Uterus (tissue), 4 donors: ENCODE results near the gene HLCS. TPM values are rescaled to one million over a fixed set of nuclear protein-coding genes. Genes with fewer than 3 reads are reported as not detected.

Source experiments
- DNase-seq, 2 donors: peaks; one replicate each; pipeline ENCODE4 v3.0.0-alpha.2; 2019 to 2020
- H3K27ac ChIP-seq, 2 donors: fragments of 200-600 bp; sonication (generic); 1 replicate in 1 of 2; 2 replicates in 1 of 2; pipeline ENCODE4 v1.5.1; 2016 to 2018
- H3K27me3 ChIP-seq, 2 donors: fragments of 200-600 bp; sonication (generic); one replicate each; pipeline ENCODE4 v1.5.1; 2018 to 2019; ENCODE audit warnings: control low read depth in 1 of 2
- H3K36me3 ChIP-seq, 2 donors: fragments of 200-600 bp; sonication (generic); one replicate each; pipeline ENCODE4 v1.5.1; 2019; ENCODE audit warnings: control low read depth in 1 of 2
- H3K4me1 ChIP-seq, 2 donors: fragments of 200-600 bp; sonication (generic); one replicate each; pipeline ENCODE4 v1.5.1; 2018 to 2019; ENCODE audit warnings: control low read depth in 1 of 2
- H3K4me3 ChIP-seq, 2 donors: fragments of 200-600 bp; sonication (generic); 1 replicate in 1 of 2; 2 replicates in 1 of 2; pipeline ENCODE4 v1.5.1; 2018 to 2019; ENCODE audit warnings: mild to moderate bottlenecking in 1 of 2
- H3K9me3 ChIP-seq, 2 donors: fragments of 200-600 bp; sonication (generic); one replicate each; pipeline ENCODE4 v1.5.1; 2019; ENCODE audit warnings: control low read depth in 1 of 2
- POLR2A ChIP-seq, 2 donors: fragments of 450-650 bp; IDR thresholded peaks; one replicate each; pipeline ENCODE4 v1.6.1; 2016; ENCODE audit warnings: antibody characterized with exemption in 2 of 2, mild to moderate bottlenecking in 1 of 2, moderate library complexity in 1 of 2
- intact Hi-C: fragments of 100-400 bp; cut with DNase I; formaldehyde crosslinking; loops from one replicate; pipeline ENCODE4 v1.15.1; 2023; ENCODE audit warnings: low total_unique reads
- total RNA-seq, 4 donors: library from RNA; depleted of rRNA in 3 of 4; stranded (reverse); fragments of >200 nt in 3 of 4; gene quantifications; one replicate each; pipeline versions ENCODE4 v1.1.0 to v1.2.4, GENCODE V29; 2014 to 2023
- TF ChIP-seq, protein P1 (sequence below), 4 experiments: fragments of 200-600 bp in 2 of 4; fragments of 450-650 bp in 2 of 4; sonication (generic) in 2 of 4; IDR thresholded peaks; one replicate each; pipeline ENCODE4 v1.5.1; 2016 to 2019; ENCODE audit warnings: antibody characterized with exemption in 4 of 4, mild to moderate bottlenecking in 2 of 4, moderate library complexity in 1 of 4
- donor health status: DM: yes; HTN: yes; CAD: no.

Gene HLCS
- total RNA-seq, 4 donors from 2014 or later, result 3.8 to 31.4 (median 15.4) TPM

DNA sequence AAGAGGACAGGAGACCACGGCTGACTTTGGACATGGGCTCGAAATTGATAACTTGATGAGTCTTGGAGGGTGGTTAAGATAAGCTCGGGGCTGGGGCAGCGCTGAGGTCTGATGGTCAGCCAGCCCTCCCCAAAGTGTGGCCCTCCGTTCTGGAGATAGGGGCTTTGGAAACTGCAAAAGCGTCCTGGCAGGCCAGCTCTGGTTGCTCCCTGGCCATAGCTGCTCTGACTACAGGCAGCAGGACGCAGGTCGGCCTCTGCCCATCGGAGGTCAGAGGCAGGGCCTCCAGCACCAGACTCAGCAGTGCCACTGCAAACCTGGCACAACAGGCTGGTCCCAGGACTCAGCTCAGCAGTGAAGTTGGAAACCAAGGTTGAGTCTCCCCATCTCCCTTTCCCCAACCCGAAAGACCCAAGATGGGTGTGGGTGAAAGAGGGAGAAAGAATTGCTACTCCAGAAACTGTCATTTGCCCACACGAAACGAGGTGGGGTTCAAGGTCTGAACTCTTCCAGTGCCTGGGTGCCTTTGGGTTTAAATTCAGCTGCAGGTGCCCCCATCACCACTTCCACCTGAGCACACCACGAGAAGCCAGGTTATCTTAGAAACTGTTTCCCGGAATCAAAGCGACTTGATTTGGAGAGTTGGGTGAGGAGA lies 262.7 kb downstream of the HLCS start:
- Histone ChIP-seq H3K4me3 (no peak overlapping the region), H3K27ac (no peak overlapping the region), H3K27me3 (peaks cover 44 to 84% of the 10 kb centered on the region in 2 donors), H3K4me1 (peaks cover 0 to 37% of the 10 kb centered on the region in 2 donors), H3K9me3 (no peaks in the 10 kb centered on the region), H3K36me3 (no peaks in the 10 kb centered on the region)
- intact Hi-C loops, result no loop called here
- TF ChIP-seq, protein P1, sequence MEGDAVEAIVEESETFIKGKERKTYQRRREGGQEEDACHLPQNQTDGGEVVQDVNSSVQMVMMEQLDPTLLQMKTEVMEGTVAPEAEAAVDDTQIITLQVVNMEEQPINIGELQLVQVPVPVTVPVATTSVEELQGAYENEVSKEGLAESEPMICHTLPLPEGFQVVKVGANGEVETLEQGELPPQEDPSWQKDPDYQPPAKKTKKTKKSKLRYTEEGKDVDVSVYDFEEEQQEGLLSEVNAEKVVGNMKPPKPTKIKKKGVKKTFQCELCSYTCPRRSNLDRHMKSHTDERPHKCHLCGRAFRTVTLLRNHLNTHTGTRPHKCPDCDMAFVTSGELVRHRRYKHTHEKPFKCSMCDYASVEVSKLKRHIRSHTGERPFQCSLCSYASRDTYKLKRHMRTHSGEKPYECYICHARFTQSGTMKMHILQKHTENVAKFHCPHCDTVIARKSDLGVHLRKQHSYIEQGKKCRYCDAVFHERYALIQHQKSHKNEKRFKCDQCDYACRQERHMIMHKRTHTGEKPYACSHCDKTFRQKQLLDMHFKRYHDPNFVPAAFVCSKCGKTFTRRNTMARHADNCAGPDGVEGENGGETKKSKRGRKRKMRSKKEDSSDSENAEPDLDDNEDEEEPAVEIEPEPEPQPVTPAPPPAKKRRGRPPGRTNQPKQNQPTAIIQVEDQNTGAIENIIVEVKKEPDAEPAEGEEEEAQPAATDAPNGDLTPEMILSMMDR (IDR thresholded peaks at IDR 0.05), result no peak
- no peak for TF ChIP-seq POLR2A (IDR thresholded peaks at IDR 0.05)
- no peak for DNase-seq

DNA sequence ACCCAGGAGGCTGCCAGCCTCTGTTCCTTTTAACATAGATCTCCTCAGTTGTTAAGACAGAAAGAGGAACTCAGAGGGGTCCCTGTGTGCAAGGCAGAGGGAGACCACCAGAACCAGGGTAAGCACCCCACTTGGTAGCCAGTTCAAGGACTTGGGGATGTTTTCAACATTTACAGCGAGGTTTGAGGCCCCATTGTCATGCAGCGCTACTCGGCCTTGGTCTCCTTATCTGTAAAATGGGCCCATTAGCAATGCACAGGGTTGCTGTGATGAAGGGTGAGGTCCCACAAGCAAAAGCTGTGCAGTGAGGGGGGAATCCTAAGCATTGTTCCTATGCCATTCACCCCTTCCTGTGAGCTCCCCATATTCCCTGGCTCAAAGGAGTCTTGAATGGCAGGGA lies 263.3 kb downstream of the HLCS start:
- H3K36me3 ChIP-seq, result no peaks in the 10 kb centered on the region
- H3K27ac ChIP-seq, result no peak overlapping the region
- peaks cover 40 to 84% of the 10 kb centered on the region in 2 donors for H3K27me3 ChIP-seq
- DNase-seq, result no peak
- peaks cover 0 to 37% of the 10 kb centered on the region in 2 donors for H3K4me1 ChIP-seq
- intact Hi-C loops, result no loop called here
- no peak for TF ChIP-seq POLR2A (IDR thresholded peaks at IDR 0.05)
- TF ChIP-seq, protein P1 (IDR thresholded peaks at IDR 0.05), result no peak
- H3K9me3 ChIP-seq, result no peaks in the 10 kb centered on the region
- H3K4me3 ChIP-seq, result no peak overlapping the region

DNA sequence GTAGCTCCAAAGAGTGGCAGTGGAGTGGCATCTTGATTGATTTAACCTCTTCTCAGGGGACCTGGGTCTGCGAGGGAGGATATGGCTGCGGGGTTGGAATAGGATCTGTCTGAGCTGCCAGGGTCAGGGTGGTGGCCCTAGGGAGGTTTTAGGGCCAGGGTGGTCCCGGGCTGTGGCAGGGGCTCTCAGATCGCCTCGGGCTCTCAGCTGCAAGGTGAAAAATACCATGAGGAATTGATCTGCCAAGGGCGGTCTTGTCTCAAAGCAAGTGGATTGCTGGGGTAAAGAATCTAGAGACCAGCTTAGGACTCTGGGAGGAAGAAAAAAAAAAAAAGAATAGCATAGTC lies 263.9 kb downstream of the HLCS start:
- intact Hi-C loops, result no loop called here
- Histone ChIP-seq H3K9me3 (no peaks in the 10 kb centered on the region), H3K27me3 (peaks cover 36 to 86% of the 10 kb centered on the region in 2 donors), H3K27ac (no peak overlapping the region), H3K4me1 (peaks cover 0 to 35% of the 10 kb centered on the region in 2 donors), H3K36me3 (no peaks in the 10 kb centered on the region), H3K4me3 (no peak overlapping the region)
- TF ChIP-seq POLR2A (IDR thresholded peaks at IDR 0.05), result no peak
- TF ChIP-seq, protein P1 (IDR thresholded peaks at IDR 0.05), result no peak
- no peak for DNase-seq

DNA sequence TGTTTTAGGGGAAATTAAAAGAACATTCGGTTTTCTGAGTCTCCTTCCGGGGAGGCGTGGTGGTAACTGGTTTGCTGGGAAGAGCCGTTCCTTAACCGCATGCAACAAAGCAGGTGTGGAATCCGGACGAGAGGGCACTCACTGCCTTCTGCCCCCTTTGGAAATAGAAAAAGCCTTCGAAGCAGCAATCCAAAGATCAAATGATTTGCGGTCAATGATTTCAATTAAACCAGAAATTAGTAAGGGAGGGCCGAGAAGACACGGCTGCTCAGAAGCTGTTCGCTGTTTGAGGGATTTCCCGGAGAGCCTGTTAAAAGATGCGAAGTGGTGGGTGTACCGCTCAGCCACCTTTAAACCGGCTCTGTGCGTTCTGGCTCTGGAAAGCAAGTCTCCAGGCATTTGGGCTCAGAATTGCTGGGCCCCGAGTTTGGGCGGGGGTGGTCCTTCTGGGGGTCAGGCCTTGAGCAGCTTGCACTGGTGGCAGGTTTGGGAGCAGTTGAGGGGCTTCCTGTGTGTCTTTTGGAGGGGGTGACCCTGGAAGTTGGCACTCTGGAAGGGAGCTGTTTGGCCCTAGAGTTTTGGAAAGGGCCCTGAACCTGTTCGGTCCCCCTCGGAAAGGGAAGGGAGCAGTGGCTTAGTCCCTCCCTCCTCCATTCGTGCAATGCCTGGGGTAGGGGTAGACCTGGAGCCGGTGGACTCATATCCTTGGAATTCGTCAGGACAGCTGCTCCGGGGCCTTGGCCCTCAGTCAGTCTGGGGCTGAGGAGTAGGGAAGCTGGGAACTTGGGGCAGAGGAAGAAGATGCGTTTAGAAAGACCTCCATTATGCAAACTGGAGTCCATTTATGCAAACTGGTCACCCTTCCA lies 264.5 kb downstream of the HLCS start:
- TF ChIP-seq, protein P1 (IDR thresholded peaks at IDR 0.05), result no peak
- no peak for TF ChIP-seq POLR2A (IDR thresholded peaks at IDR 0.05)
- Histone ChIP-seq H3K4me3 (no peak overlapping the region), H3K36me3 (no peaks in the 10 kb centered on the region), H3K9me3 (no peaks in the 10 kb centered on the region), H3K4me1 (peaks cover 0 to 35% of the 10 kb centered on the region in 2 donors), H3K27me3 (peaks cover 32 to 85% of the 10 kb centered on the region in 2 donors), H3K27ac (no peak overlapping the region)
- intact Hi-C loops, result no loop called here
- no peak for DNase-seq
